Measurements from ENCODE around the gene KLF2.

The KLF2 gene

DNA sequence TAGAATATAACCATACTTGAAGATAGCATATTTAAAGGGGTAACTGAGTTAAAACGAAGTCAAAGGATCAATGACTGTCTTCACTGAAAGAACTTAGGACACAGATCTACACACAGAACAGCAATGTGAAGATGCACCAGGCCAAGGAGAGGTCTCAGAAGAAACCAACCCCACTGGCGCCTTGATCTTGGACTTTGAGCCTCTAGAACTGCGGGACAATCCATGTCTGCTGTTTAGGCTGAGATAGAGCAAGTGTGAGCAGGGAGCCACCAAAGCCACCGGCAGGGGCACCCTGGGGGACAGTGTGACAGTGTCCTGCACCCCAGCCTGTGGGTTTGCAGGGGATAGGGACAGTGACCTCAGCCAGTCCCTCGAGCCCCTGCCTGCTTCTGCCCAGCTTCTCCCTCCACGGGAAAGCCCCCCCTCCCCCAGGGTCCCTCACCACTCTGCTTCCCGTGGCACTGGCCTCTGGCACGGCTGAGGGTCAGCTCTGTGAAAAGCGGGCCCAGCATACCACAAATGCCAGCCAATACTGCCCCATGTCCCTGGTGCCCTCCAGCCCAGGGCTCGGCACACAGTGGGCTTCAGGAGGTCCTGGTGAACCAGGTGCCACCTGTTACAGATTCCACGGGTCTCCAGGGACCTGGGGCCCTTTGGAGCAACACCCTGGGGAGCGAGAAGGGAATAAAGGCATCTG is 40.8 kb downstream of the KLF2 start:
- DNase-seq (ENCODE audit: low spot score): no peak
- no peak overlapping the region for H3K27ac ChIP-seq
- TF ChIP-seq, protein P1, sequence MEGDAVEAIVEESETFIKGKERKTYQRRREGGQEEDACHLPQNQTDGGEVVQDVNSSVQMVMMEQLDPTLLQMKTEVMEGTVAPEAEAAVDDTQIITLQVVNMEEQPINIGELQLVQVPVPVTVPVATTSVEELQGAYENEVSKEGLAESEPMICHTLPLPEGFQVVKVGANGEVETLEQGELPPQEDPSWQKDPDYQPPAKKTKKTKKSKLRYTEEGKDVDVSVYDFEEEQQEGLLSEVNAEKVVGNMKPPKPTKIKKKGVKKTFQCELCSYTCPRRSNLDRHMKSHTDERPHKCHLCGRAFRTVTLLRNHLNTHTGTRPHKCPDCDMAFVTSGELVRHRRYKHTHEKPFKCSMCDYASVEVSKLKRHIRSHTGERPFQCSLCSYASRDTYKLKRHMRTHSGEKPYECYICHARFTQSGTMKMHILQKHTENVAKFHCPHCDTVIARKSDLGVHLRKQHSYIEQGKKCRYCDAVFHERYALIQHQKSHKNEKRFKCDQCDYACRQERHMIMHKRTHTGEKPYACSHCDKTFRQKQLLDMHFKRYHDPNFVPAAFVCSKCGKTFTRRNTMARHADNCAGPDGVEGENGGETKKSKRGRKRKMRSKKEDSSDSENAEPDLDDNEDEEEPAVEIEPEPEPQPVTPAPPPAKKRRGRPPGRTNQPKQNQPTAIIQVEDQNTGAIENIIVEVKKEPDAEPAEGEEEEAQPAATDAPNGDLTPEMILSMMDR (conservative IDR thresholded peaks at IDR 0.05; ENCODE audit: low read depth): no peak
- POLR2A ChIA-PET (ENCODE audit: low non-redundant PET): no interaction called here
- CTCF ChIA-PET: no interaction called here

DNA sequence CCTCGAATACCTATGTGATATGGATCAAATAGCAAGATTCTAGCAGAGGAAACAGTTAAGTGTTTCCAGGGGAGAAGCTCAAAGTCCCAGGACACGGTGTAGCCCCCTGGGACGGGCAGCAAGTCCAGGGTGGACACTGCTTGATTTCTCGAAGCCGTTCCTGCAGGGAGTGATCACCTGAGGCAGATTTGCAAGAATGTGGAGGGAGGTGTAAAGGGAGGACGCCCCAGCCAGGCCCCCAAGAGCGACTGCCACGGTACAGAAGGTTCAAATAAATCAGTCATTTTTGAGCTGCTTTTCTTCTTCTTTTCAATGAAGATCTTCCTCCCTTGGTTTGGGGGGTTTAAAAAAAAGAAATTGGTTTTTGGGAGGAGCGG is 41.4 kb downstream of the KLF2 start:
- H3K27ac ChIP-seq: no peak overlapping the region
- DNase-seq (ENCODE audit: low spot score): no peak
- POLR2A ChIA-PET (ENCODE audit: low non-redundant PET): no interaction called here
- TF ChIP-seq, protein P1 (conservative IDR thresholded peaks at IDR 0.05; ENCODE audit: low read depth): no peak
- CTCF ChIA-PET: no interaction called here

DNA sequence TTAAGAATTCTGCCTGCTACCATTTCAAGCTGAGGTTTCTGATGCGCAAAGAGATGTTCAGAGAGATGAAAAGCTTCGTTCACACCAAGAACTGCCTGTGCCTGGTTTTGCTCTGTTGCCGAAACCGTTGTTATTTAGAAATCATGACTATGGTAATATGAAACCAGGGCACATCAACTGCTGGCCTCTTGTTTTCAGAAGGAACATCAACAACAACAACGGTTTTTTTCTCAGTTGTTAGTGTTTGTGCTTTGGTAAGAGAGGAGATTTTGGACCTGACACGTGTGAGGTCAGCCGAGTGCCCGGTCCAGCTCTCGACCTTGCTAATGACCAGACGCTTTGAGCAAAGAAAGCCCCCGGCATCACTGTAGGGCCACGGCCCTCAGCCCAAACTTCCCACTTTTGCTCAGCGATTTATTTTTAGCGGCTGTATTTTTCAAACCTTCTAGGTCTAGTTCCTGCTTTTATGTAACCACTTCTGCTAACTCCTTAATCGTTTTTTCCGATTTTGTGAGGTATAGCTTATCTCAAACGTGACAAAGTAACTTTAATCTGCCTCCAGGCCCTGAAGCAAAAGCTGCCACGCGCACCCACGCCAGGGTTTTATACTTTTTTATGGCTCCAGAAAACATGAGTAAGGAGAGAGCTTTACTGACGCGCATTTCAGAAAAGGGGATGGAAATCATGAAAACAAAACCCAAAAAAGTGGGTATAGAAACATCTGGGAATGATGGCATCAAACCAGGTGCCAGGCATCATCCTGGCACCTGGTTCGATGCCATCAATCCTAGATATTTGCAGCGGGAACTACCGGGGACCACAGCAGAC is 42.0 kb downstream of the KLF2 start:
- CTCF ChIA-PET: interaction anchor here (0.7 kb wide), 1 partner anchor 120 kb away, joined by 3 read pairs; no protein-coding TSS in a partner anchor
- H3K27ac ChIP-seq: no peak overlapping the region
- POLR2A ChIA-PET (ENCODE audit: low non-redundant PET): no interaction called here
- DNase-seq (ENCODE audit: low spot score): no peak
- TF ChIP-seq, protein P1 (conservative IDR thresholded peaks at IDR 0.05; ENCODE audit: low read depth): no peak

- H3K27ac ChIP-seq: no peak overlapping the region
- ChIA-PET CTCF (interaction anchor here (0.7 kb wide), 1 partner anchor 19 kb away, joined by 3 read pairs; no protein-coding TSS in a partner anchor), POLR2A (ENCODE audit: low non-redundant PET) (no interaction called here)
- no peak for DNase-seq (ENCODE audit: low spot score)
- TF ChIP-seq, protein P1 (conservative IDR thresholded peaks at IDR 0.05; ENCODE audit: low read depth): no peak
Measured at GRCh38 chr19:16367261-16367683, 42.6 kb downstream of the KLF2 start.

DNA sequence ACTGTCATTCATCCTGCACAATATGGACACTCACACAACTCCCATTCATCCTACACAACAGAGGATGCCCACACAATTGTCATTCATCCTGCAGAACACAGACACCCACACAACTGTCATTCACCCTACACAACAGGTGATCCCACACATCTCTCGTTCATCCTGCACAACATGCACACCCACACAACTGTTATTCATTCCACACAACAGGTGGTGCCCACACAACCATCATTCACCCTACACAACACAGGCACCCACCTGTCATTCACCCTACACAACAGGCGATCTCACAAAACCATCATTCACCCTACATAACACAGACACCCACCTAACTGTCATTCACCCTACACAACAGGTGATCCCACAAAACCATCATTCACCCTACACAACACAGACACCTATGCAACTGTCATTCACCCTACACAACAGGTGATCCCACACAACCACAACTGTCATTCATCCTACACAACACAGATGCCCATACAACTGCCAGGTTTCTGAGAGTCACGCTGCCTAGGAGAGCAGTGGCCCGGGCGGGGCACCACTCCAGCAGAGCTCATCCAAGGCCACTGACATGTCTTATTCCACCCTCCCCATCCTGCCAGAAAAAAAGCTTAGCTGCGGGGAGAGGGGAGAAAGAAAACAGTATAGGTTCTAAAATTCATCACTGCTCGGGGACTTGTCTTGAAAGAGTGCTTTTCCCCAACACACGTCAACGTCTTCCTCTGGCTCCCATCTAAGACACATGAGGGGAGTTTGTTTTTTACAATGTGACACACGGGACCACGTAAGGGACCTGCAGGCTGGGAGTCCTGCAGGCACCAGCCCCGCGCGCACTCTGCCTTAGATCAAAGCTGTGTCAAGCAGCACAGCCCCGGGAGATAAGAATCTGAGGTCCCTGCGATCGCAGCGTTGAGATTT is 44.0 kb downstream of the KLF2 start:
- CTCF ChIA-PET: interaction anchor here (0.6 kb wide), 2 partner anchors 16 to 55 kb away, joined by 3 read pairs; no protein-coding TSS in a partner anchor
- DNase-seq (ENCODE audit: low spot score): no peak
- TF ChIP-seq, protein P1 (conservative IDR thresholded peaks at IDR 0.05; ENCODE audit: low read depth): no peak
- no peak overlapping the region for H3K27ac ChIP-seq
- POLR2A ChIA-PET (ENCODE audit: low non-redundant PET): no interaction called here

GRCh38 chr19:16369306-16369663 is 44.7 kb downstream of the KLF2 start:
- CTCF ChIA-PET: interaction anchor here (0.6 kb wide), 2 partner anchors 17 to 54 kb away, joined by 3 read pairs; no protein-coding TSS in a partner anchor
- TF ChIP-seq, protein P1 (conservative IDR thresholded peaks at IDR 0.05; ENCODE audit: low read depth): no peak
- no peak for DNase-seq (ENCODE audit: low spot score)
- POLR2A ChIA-PET (ENCODE audit: low non-redundant PET): no interaction called here
- no peak overlapping the region for H3K27ac ChIP-seq
